GM12878 (cell line): ENCODE measurements around the gene HINT3.

ENCODE experiments used
- BMI1 ChIP-seq: fragments of 450-650 bp; IDR thresholded peaks from 2 replicates; pipeline ENCODE4 v1.6.1; 2016; ENCODE audit warnings: mild to moderate bottlenecking, moderate library complexity, borderline replicate concordance
- EZH2 ChIP-seq: IDR thresholded peaks from 2 replicates; pipeline ENCODE4 v1.6.1; 2012; ENCODE audit warnings: low read depth, mild to moderate bottlenecking, control low read depth, inconsistent platforms, low read length, borderline replicate concordance; ENCODE audit not compliant: control insufficient read depth
- NFYA ChIP-seq: IDR thresholded peaks from 2 replicates; pipeline ENCODE4 v1.6.1; 2011; ENCODE audit warnings: low read depth, mild to moderate bottlenecking, low read length, improper control_type of control experiment, borderline replicate concordance
- POLR2AphosphoS5 ChIP-seq: IDR thresholded peaks from 2 replicates; pipeline ENCODE4 v1.6.1; 2011; ENCODE audit warnings: mild to moderate bottlenecking, low read length, inconsistent platforms
- SP1 ChIP-seq: IDR thresholded peaks from one replicate; pipeline ENCODE4 v1.6.1; 2011; ENCODE audit warnings: low read depth, low read length
- SREBF2 ChIP-seq: IDR thresholded peaks from 2 replicates; pipeline ENCODE4 v1.6.1; 2012; ENCODE audit warnings: mild to moderate bottlenecking, low read length
- SUZ12 ChIP-seq: fragments of 200-600 bp; sonication (generic); IDR thresholded peaks from one replicate; pipeline ENCODE4 v1.6.1; 2018; ENCODE audit warnings: antibody characterized with exemption, mild to moderate bottlenecking; ENCODE audit not compliant: unreplicated experiment
- ZBTB33 ChIP-seq: fragments of 450-650 bp; IDR thresholded peaks from 2 replicates; pipeline ENCODE4 v1.6.1; 2017; ENCODE audit warnings: mild to moderate bottlenecking
- ZZZ3 ChIP-seq: IDR thresholded peaks from 2 replicates; pipeline ENCODE4 v1.6.1; 2011; ENCODE audit warnings: low read depth; ENCODE audit not compliant: control insufficient read depth, insufficient read length
- TF ChIP-seq, protein P1 (sequence below), 3 experiments: IDR thresholded peaks in 2 of 3; conservative IDR thresholded peaks in 1 of 3; 2 replicates each; pipeline ENCODE4 v1.5.1; 2011; ENCODE audit warnings: low read depth in 3 of 3, low read length in 3 of 3, mild to moderate bottlenecking in 3 of 3, control low read depth in 2 of 3, moderate library complexity in 2 of 3, inconsistent platforms in 1 of 3, mixed read lengths in 1 of 3; ENCODE audit not compliant: control insufficient read depth in 2 of 3, insufficient read depth in 1 of 3; ENCODE audit errors: extremely low read depth in 1 of 3
- TF ChIP-seq, protein P2 (sequence below): IDR thresholded peaks from 2 replicates; pipeline ENCODE4 v1.6.1; 2012; ENCODE audit warnings: low read depth, low read length, improper control_type of control experiment

DNA sequence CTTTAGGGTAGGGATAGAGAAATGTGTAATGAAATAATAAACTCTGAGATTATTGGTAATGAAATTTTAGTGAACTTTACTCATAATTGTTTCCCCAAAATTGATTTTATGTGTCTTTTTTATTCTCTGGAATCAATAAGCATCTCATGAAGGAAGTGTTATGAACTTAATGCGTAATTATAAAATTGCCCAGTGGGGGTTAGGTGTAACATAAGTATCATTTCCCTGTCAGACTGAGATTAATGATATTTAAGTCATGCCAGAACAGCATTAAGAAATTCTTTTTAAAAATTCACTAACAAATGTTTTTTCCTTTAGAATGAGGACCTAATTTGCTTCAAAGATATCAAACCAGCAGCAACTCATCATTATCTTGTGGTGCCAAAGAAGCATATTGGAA is 10.0 kb downstream of the HINT3 start:
- TF ChIP-seq POLR2AphosphoS5: no peak
- no peak for TF ChIP-seq SREBF2
- no peak for TF ChIP-seq EZH2
- TF ChIP-seq, protein P1, sequence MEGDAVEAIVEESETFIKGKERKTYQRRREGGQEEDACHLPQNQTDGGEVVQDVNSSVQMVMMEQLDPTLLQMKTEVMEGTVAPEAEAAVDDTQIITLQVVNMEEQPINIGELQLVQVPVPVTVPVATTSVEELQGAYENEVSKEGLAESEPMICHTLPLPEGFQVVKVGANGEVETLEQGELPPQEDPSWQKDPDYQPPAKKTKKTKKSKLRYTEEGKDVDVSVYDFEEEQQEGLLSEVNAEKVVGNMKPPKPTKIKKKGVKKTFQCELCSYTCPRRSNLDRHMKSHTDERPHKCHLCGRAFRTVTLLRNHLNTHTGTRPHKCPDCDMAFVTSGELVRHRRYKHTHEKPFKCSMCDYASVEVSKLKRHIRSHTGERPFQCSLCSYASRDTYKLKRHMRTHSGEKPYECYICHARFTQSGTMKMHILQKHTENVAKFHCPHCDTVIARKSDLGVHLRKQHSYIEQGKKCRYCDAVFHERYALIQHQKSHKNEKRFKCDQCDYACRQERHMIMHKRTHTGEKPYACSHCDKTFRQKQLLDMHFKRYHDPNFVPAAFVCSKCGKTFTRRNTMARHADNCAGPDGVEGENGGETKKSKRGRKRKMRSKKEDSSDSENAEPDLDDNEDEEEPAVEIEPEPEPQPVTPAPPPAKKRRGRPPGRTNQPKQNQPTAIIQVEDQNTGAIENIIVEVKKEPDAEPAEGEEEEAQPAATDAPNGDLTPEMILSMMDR (IDR thresholded peaks at IDR 0.05 in 2 of 3, conservative IDR thresholded peaks at IDR 0.05 in 1 of 3; ENCODE audit: control insufficient read depth in 2 of 3, extremely low read depth in 1 of 3, insufficient read depth in 1 of 3, low read depth in 3 of 3, low read length in 3 of 3): no peak
- no peak for TF ChIP-seq ZBTB33
- no peak for TF ChIP-seq SP1
- TF ChIP-seq, protein P2, sequence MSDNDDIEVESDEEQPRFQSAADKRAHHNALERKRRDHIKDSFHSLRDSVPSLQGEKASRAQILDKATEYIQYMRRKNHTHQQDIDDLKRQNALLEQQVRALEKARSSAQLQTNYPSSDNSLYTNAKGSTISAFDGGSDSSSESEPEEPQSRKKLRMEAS: no peak
- TF ChIP-seq NFYA: no peak
- no peak for TF ChIP-seq BMI1
- no peak for TF ChIP-seq SUZ12
- TF ChIP-seq ZZZ3: no peak
